Activated effector memory CD4-positive, alpha-beta T cell treated with Interleukin-2 at 50 U/mL for 16 hours (primary cell): ENCODE results near the gene TRIM15.

Experiments used
- DNase-seq: peaks from one replicate; pipeline ENCODE4 v3.0.0-alpha.2; 2020

TRIM15 gene

GRCh38 chr6:30147096-30147495, 16.2 kb upstream of the TRIM15 start:
- no peak for DNase-seq

- no peak for DNase-seq
Measured at GRCh38 chr6:30149234-30149633, 14.1 kb upstream of the TRIM15 start.

GRCh38 chr6:30149858-30150550, 13.3 kb upstream of the TRIM15 start:
- no peak for DNase-seq

GRCh38 chr6:30150671-30151395, 12.5 kb upstream of the TRIM15 start:
- no peak for DNase-seq

GRCh38 chr6:30151580-30151979, 11.8 kb upstream of the TRIM15 start:
- DNase-seq: no peak

- DNase-seq: no peak
Measured at GRCh38 chr6:30152016-30152673, 11.2 kb upstream of the TRIM15 start.

GRCh38 chr6:30152910-30153610, 10.3 kb upstream of the TRIM15 start:
- no peak for DNase-seq

- DNase-seq: no peak
Measured at GRCh38 chr6:30154061-30154460, 9.3 kb upstream of the TRIM15 start.

- DNase-seq: no peak
Measured at GRCh38 chr6:30154709-30155519, 8.4 kb upstream of the TRIM15 start.

GRCh38 chr6:30155520-30156261, 7.7 kb upstream of the TRIM15 start:
- no peak for DNase-seq

GRCh38 chr6:30156262-30156599, 7.1 kb upstream of the TRIM15 start:
- DNase-seq: no peak

GRCh38 chr6:30156774-30157173, 6.6 kb upstream of the TRIM15 start:
- DNase-seq: no peak

GRCh38 chr6:30157581-30157980, 5.8 kb upstream of the TRIM15 start:
- DNase-seq: no peak

- no peak for DNase-seq
Measured at GRCh38 chr6:30157999-30158398, 5.3 kb upstream of the TRIM15 start.

GRCh38 chr6:30158475-30159040, 4.8 kb upstream of the TRIM15 start:
- DNase-seq: no peak

- DNase-seq: no peak
Measured at GRCh38 chr6:30160008-30160784, 3.1 kb upstream of the TRIM15 start.

GRCh38 chr6:30160785-30161531, 2.4 kb upstream of the TRIM15 start, which contains the start of gene TRIM10:
Gene TRIM10, minus strand, starts transcription at chr6:30161211. Its CDS starts 353 bp downstream, at chr6:30160858.
- no peak for DNase-seq

- no peak for DNase-seq
Measured at GRCh38 chr6:30162265-30163089, 869 bp upstream of the TRIM15 start.
